T-helper 2 cell (primary cell): ENCODE measurements around the gene CLCN6.
A peak's percentile ranks its signal among the peaks of the same experiment; 100 is the strongest.
"Not testable (repeated sequence)": the region's sequence is repeated elsewhere in the genome, so short reads cannot be mapped to it uniquely, and the experiment has no call there.

Experiments
- DNase-seq, 5 experiments: peaks; one replicate each; pipeline versions ENCODE4 v3.0.0 to v3.0.0-alpha.2; 2012 to 2022

The CLCN6 gene

GRCh38 chr1:11796036-11796828 lies 9.8 kb upstream of the CLCN6 start:
- no peak for DNase-seq

GRCh38 chr1:11797525-11798216 lies 8.3 kb upstream of the CLCN6 start:
- DNase-seq, result no peak

- DNase-seq, result no peak
Observed at GRCh38 chr1:11799099-11799498, 6.9 kb upstream of the CLCN6 start.

GRCh38 chr1:11799896-11800295 lies 6.1 kb upstream of the CLCN6 start:
- DNase-seq, result no peak

DNA sequence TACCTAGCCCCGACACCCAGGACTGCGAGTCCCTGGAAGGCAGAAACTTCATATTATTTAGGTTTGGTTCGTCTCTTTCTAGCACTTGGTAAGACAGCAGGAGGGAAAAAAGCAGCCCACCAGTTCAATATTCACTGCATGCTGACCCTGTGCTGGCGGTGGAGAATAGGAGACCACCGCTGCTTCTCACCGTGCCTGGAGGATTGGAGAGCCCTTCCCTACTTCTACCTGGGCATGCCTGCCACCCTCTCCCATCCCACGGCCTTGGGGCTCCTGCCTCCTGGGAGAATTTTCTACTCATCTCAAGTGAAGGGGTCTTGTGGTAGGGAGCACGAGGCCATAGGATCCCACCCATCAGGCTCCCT lies 5.6 kb upstream of the CLCN6 start:
- DNase-seq, result no peak

- DNase-seq, result no peak
Observed at GRCh38 chr1:11800756-11801433, 5.1 kb upstream of the CLCN6 start.

- no peak for DNase-seq
Observed at GRCh38 chr1:11802616-11802972, 3.4 kb upstream of the CLCN6 start.

- peak; percentile 47 to 86 (median 62) for DNase-seq
Observed at GRCh38 chr1:11802973-11803885, 2.8 kb upstream of the CLCN6 start.

DNA sequence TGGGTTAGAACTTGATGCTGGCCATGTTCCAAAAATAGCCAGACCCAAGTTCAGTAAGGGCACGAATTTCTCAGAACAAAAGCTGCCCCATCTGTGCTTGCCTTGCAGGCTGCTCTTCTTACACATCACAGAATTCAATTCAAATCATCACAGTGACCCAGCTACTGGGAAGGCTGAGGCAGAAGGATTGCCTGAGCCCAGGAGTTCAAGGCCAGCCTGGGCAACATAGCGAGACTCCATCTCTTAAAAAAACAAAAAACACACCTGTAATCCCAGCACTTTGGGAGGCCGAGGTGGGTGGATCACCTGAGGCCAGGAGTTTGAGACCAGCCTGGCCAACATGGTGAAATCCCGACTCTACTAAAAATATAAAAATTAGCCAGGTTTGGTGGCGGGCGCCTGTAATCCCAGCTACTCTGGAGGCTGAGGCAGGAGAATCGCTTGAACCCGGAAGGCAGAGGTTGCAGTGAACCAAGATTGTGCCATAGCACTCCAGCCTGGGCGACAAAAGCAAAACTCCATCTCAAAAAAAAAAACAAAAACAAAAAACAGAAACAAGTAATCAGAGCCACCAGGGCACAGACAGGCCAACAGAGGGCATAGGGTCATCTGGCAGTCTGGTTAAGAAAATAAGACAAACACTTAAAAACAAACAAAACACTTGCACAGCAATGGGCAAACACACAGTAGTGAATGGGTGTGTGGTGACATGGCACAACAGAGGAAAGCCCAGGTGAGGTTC lies 1.9 kb upstream of the CLCN6 start:
- not testable (repeated sequence) for DNase-seq

DNA sequence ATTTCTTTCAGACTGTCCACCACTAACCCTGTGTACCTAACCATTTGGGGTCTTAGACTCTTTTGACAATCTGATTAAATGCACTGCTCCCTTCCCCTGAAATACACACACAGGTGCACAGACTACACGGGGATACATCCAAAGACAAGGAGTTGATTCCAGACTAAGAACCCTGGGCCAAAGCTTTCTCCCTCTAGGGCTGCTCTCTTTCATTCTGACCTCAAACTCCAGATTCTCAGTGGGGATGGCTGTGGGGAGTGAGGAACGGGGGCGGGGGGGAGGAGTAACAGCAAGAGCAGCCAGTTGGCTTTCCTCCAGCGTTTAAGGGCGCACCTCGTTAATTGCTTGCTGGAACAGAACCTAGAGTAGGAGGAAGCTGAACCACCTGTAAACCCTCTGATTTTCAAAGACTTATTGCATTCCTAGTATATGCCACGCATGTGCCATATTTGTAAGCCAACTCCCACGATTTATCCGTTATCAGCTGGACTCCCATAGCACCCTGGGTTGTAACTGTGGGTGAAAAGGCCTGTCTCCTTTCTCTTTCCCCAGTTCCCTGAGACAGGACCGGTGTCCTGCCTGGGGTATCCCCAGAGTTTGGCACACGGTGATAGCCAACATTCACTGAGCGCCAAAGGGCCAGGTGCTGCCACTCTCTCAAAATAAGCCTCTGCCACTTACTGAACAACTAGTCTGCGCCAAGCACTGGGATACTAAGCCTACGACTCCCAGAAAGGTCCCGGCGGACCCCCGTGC lies 1.1 kb upstream of the CLCN6 start:
- DNase-seq, result peak in 2 of 5 experiments; percentile 3 to 37

GRCh38 chr1:11806307-11806936 lies 431 bp downstream of the CLCN6 start:
- peak in 1 of 5 experiments; percentile 62 for DNase-seq

- no peak for DNase-seq
Observed at GRCh38 chr1:11807133-11807532, 1.1 kb downstream of the CLCN6 start.

DNA sequence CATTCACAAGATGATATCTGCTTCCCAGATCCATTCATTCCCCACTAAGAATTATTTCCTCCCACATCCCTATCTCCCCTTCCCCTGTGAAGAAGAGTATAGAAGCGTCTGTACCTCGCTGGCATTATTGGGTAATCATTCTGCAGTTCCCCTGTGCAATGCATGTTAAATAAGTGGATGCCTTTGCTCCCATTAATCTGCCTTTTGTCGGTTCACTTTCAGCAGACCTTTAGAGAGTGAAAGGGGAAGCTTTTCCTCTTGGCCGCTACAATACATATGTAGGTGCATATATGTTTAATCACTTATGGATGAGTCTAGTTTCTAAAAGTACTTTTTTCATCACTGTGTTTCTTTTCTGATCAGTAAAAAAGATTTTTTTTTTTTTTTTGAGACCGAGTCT lies 7.0 kb downstream of the CLCN6 start:
- no peak for DNase-seq

GRCh38 chr1:11817192-11817591 lies 11.2 kb downstream of the CLCN6 start:
- DNase-seq, result no peak

- no peak for DNase-seq
Observed at GRCh38 chr1:11822091-11822490, 16.1 kb downstream of the CLCN6 start.

GRCh38 chr1:11823366-11824137 lies 17.6 kb downstream of the CLCN6 start:
- no peak for DNase-seq

DNA sequence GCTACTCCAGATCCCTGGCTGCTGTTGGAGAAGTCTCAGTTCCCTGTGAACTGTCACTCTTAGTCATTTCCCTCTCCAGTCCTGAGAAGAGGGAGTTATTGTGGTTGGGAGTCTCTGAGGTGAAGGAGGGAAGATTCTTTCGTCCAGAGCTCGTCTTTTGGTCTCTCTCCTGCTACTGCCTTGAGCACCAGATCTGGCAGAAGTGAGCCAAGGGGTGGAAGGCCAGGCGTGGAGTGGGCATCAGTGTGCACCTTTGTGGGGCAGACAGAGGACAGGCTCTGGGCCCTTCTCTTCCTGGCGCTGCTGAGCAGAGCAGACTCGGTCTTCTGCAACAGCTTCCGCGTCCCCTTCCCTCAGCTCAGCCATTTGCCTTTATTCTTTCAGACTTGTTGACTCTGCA lies 19.1 kb downstream of the CLCN6 start:
- DNase-seq, result no peak

GRCh38 chr1:11826946-11827345 lies 21.0 kb downstream of the CLCN6 start:
- no peak for DNase-seq

- DNase-seq, result no peak
Observed at GRCh38 chr1:11828511-11828910, 22.5 kb downstream of the CLCN6 start.
